Measurements from ENCODE around the gene CAMSAP1. TPM values are rescaled to one million over a fixed set of nuclear protein-coding genes. Genes with fewer than 3 reads are reported as not detected.

Gene CAMSAP1
- total and polyA plus RNA-seq, 9 of the 15 experiments (the other 6 are each of a cell fraction or from before 2014, with no cell fraction given), result 1.5 to 28.8 (median 14.3) TPM

GRCh38 chr9:135857843-135858242 is 49.5 kb downstream of the CAMSAP1 start:
- Histone ChIP-seq H3K4me2 (ENCODE audit: insufficient read depth, low read length) (no peak overlapping the region), H3K9me1 (ENCODE audit: control insufficient read depth, insufficient read depth, low read length) (no peaks in the 10 kb centered on the region), H3K27ac (ENCODE audit: extremely low read depth, low read depth, low read length) (no peak overlapping the region), H4K20me1 (replicated peaks; ENCODE audit: control insufficient read depth, insufficient read depth, low read length) (0 out of 2 replicates have a peak, but pooled peaks cover 6% of the 10 kb centered on the region), H3K36me3 (ENCODE audit: control insufficient read depth, insufficient read depth, low read length) (peaks cover 43% of the 10 kb centered on the region), H3K27me3 (ENCODE audit: control insufficient read depth in 2 of 2, insufficient read depth in 2 of 2, low read length in 2 of 2) (no peaks in the 10 kb centered on the region), H3K79me2 (ENCODE audit: control insufficient read depth, insufficient read depth, low read length) (peaks cover 11% of the 10 kb centered on the region), H3K4me3 (no peak overlapping the region), H2AFZ (ENCODE audit: low read depth, low read length) (no peak overlapping the region), H3K9ac (ENCODE audit: insufficient read depth in 1 of 2, low read depth in 2 of 2, low read length in 2 of 2) (no peak overlapping the region), H3K9me3 (replicated peaks; ENCODE audit: control insufficient read depth, insufficient read depth, low read depth, low read length) (no peaks in the 10 kb centered on the region), H3K4me1 (replicated peaks in 1 of 2; ENCODE audit: control insufficient read depth in 2 of 2, insufficient read depth in 2 of 2, low read length in 2 of 2) (no peaks in the 10 kb centered on the region)
- FAIRE-seq, result no peak
- 100% methylated on average over 2 of the region's 3 CpGs for WGBS (ENCODE audit: insufficient coverage, low coverage, missing lambda C conversion rate)
- no peak for DNase-seq (ENCODE audit: extremely low read depth in 1 of 4, low spot score in 3 of 4)
- in situ Hi-C loops (cut with MboI) (no loop called here), intact Hi-C loops (cut with micrococcal nuclease) (no loop called here)
- POLR2A ChIA-PET, result interaction anchor here (0.6 to 0.7 kb wide), 3 partner anchors 9 to 393 kb away, joined by 3 to 4 read pairs (median 3); no protein-coding TSS in a partner anchor
- no TSS peak for BruUV-seq (replicated peaks)
- CTCF ChIA-PET (ENCODE audit: low intra/inter-chr PET ratio), result no interaction called here
- no peak for ATAC-seq
- no peak for TF ChIP-seq HCFC1 (IDR thresholded peaks at IDR 0.05; ENCODE audit: low read depth, low read length)
- no peak for TF ChIP-seq YY1 (IDR thresholded peaks at IDR 0.05; ENCODE audit: borderline replicate concordance in 1 of 3, control insufficient read depth in 1 of 3, extremely low read depth in 1 of 3, insufficient read depth in 3 of 3, insufficient read length in 1 of 3, insufficient replicate concordance in 2 of 3, low read depth in 1 of 3, low read length in 2 of 3)
- no peak for TF ChIP-seq USF1 (CRISPR knock-in tag; IDR thresholded peaks at IDR 0.05)
- TF ChIP-seq L3MBTL2 (IDR thresholded peaks at IDR 0.05), result no peak
- TF ChIP-seq ETS1 (conservative IDR thresholded peaks at IDR 0.05; ENCODE audit: control insufficient read depth, low read depth, low read length), result no peak
- TF ChIP-seq CBX8 (IDR thresholded peaks at IDR 0.05; ENCODE audit: borderline replicate concordance, extremely low read depth, low read depth, low read length, poor library complexity, severe bottlenecking), result no peak
- no peak for TF ChIP-seq THRB (CRISPR knock-in tag; conservative IDR thresholded peaks at IDR 0.05)
- no peak for TF ChIP-seq KDM2B (CRISPR knock-in tag; IDR thresholded peaks at IDR 0.05)
- no peak for TF ChIP-seq CREBBP (IDR thresholded peaks at IDR 0.05; ENCODE audit: low read depth, low read length)
- no peak for TF ChIP-seq POLR2A (conservative IDR thresholded peaks at IDR 0.05)
- TF ChIP-seq VEZF1 (CRISPR knock-in tag; IDR thresholded peaks at IDR 0.05), result no peak
- TF ChIP-seq ZNF668 (CRISPR knock-in tag; IDR thresholded peaks at IDR 0.05), result no peak
- no peak for TF ChIP-seq ZNF644 (tag; IDR thresholded peaks at IDR 0.05; ENCODE audit: low read depth)
- TF ChIP-seq TAF1 (IDR thresholded peaks at IDR 0.05; ENCODE audit: control insufficient read depth, extremely low read depth, insufficient read depth, low read length, severe bottlenecking), result no peak
- TF ChIP-seq ZNF583 (CRISPR knock-in tag; IDR thresholded peaks at IDR 0.05), result no peak
- no peak for TF ChIP-seq GABPB1 (CRISPR knock-in tag; IDR thresholded peaks at IDR 0.05)
- TF ChIP-seq ZNF707 (CRISPR knock-in tag; conservative IDR thresholded peaks at IDR 0.05), result no peak
